LNCaP clone FGC (cell line): Measurements from ENCODE around the gene DOC2B.

Experiments used
- DNase-seq: peaks from one replicate; pipeline ENCODE4 v3.0.0-alpha.2; 2011; ENCODE audit warnings: low read depth
- H3K4me3 ChIP-seq: 2 replicates; pipeline ENCODE4 v1.5.1; 2011; ENCODE audit warnings: mild to moderate bottlenecking, low read depth, low read length, control low read depth
- CTCF ChIP-seq: IDR thresholded peaks from 2 replicates; pipeline ENCODE4 v1.5.1; 2012; ENCODE audit warnings: mild to moderate bottlenecking; ENCODE audit not compliant: control insufficient read depth, insufficient read depth; ENCODE audit errors: extremely low read depth

The DOC2B gene

GRCh38 chr17:159609-160008 lies 21.8 kb downstream of the DOC2B start:
- TF ChIP-seq CTCF = no peak
- DNase-seq = no peak
- H3K4me3 ChIP-seq = no peak overlapping the region

- no peak for TF ChIP-seq CTCF
Measured at GRCh38 chr17:158379-158778, 23.1 kb downstream of the DOC2B start.

GRCh38 chr17:157901-158300 lies 23.5 kb downstream of the DOC2B start:
- no peak overlapping the region for H3K4me3 ChIP-seq
- no peak for DNase-seq
- no peak for TF ChIP-seq CTCF

More at GRCh38 chr17:158379-158778, 23.1 kb downstream of the DOC2B start:
- no peak for DNase-seq
- H3K4me3 ChIP-seq = no peak overlapping the region

GRCh38 chr17:156946-157345 lies 24.5 kb downstream of the DOC2B start:
- no peak for DNase-seq
- TF ChIP-seq CTCF = no peak
- no peak overlapping the region for H3K4me3 ChIP-seq

- no peak for TF ChIP-seq CTCF
- no peak overlapping the region for H3K4me3 ChIP-seq
- no peak for DNase-seq
Measured at GRCh38 chr17:156094-156621, 25.3 kb downstream of the DOC2B start.

- H3K4me3 ChIP-seq = no peak overlapping the region
- TF ChIP-seq CTCF = no peak
- DNase-seq = no peak
Measured at GRCh38 chr17:155576-155975, 25.9 kb downstream of the DOC2B start.

- no peak for TF ChIP-seq CTCF
- no peak overlapping the region for H3K4me3 ChIP-seq
- DNase-seq = no peak
Measured at GRCh38 chr17:153851-154250, 27.6 kb downstream of the DOC2B start.
